Stimulated activated CD4-positive, alpha-beta T cell treated with anti-CD3 and anti-CD28 coated beads, Interleukin-2, amount 100 ng/mL, for 4 hours (primary cell): Measurements from ENCODE around the gene SUFU.

Experiments
- DNase-seq: peaks from one replicate; pipeline ENCODE4 v3.0.0-alpha.2; 2020; ENCODE audit warnings: low read depth

Gene SUFU

GRCh38 chr10:102597131-102597991, 93.6 kb downstream of the SUFU start:
- no peak for DNase-seq

GRCh38 chr10:102598243-102598642, 94.5 kb downstream of the SUFU start:
- no peak for DNase-seq

- DNase-seq: no peak
Observed at GRCh38 chr10:102599565-102600327, 96.0 kb downstream of the SUFU start.

GRCh38 chr10:102600816-102601215, 97.0 kb downstream of the SUFU start:
- no peak for DNase-seq

GRCh38 chr10:102601639-102602038, 97.9 kb downstream of the SUFU start:
- no peak for DNase-seq

- DNase-seq: no peak
Observed at GRCh38 chr10:102602272-102603045, 98.7 kb downstream of the SUFU start.

- no peak for DNase-seq
Observed at GRCh38 chr10:102603946-102604345, 100.2 kb downstream of the SUFU start.

GRCh38 chr10:102604439-102604841, 100.7 kb downstream of the SUFU start:
- DNase-seq: no peak

GRCh38 chr10:102605712-102606111, 101.9 kb downstream of the SUFU start:
- no peak for DNase-seq

GRCh38 chr10:102608487-102608886, 104.7 kb downstream of the SUFU start:
- DNase-seq: no peak

GRCh38 chr10:102610441-102610887, 106.7 kb downstream of the SUFU start:
- no peak for DNase-seq

GRCh38 chr10:102611514-102612087, 107.8 kb downstream of the SUFU start:
- DNase-seq: no peak

GRCh38 chr10:102612964-102613275, 109.1 kb downstream of the SUFU start:
- DNase-seq: peak; percentile 51

GRCh38 chr10:102613286-102613685, 109.5 kb downstream of the SUFU start:
- DNase-seq: no peak

- no peak for DNase-seq
Observed at GRCh38 chr10:102613785-102614184, 110.0 kb downstream of the SUFU start.

- no peak for DNase-seq
Observed at GRCh38 chr10:102614888-102615287, 111.1 kb downstream of the SUFU start.

GRCh38 chr10:102615361-102615760, 111.6 kb downstream of the SUFU start:
- no peak for DNase-seq

GRCh38 chr10:102616066-102616770, 112.4 kb downstream of the SUFU start:
- no peak for DNase-seq

- no peak for DNase-seq
Observed at GRCh38 chr10:102617041-102617440, 113.3 kb downstream of the SUFU start.

GRCh38 chr10:102617816-102618215, 114.0 kb downstream of the SUFU start:
- DNase-seq: no peak

GRCh38 chr10:102619281-102619981, 115.7 kb downstream of the SUFU start:
- DNase-seq: no peak
